GM18517 (cell line): Measurements from ENCODE around the gene NALCN.

Experiments
- ATAC-seq: cut with Tn5 transposase; IDR thresholded peaks from one replicate; pipeline ENCODE4 v1.9.1; 2021; ENCODE audit warnings: mild to moderate bottlenecking, moderate library complexity; ENCODE audit not compliant: unreplicated experiment

Gene NALCN

DNA sequence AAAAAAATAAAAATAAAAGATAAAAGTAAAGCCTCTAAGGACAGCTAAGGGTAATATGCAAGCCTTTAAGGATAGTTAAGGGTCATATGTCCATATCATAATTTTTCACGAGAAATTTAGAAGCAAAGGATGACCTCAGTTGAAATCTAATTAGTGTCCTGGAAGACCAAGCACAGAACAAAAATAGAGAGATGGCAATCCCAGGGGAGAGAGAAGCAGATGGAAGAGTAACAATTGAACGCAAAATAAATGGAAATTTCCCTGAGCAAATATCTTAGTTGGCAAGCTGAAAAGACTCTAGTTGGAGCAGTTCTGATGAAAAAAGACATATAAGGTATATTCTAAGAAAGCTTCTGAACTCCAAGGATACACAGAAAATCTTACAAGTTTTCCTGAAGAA is 275.4 kb downstream of the NALCN start:
- no peak for ATAC-seq

DNA sequence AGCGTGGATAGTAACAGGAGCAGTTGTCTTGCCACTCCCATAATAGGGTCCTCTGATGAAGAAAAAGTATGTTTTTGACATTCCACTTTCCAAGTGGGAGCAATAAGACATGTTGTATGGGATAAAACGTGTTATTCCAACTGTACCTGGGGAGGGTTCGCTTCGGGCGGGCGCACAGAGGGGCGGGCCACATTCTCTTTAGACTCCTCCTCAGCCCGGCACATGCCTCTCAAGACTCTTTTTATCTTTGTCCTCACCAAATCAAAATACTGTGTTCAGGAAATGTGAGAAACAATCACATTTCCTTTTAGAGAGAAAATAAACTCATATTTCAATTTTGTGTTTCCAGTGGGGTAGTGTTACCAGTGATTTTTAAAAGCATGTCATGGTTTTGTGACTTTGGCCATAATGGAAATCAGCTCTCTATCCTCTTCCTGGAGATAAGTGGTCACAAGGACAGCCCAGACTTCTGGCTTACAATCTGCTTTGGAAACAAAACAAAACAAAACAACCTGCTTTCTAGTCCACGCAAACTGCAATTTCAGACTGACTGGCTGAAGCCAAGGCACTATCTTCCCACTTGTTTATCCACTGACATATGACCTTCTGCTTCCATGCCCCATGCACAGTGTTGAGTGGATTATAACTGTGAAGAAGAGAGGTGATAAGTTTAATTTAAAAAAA is 276.1 kb downstream of the NALCN start:
- no peak for ATAC-seq

DNA sequence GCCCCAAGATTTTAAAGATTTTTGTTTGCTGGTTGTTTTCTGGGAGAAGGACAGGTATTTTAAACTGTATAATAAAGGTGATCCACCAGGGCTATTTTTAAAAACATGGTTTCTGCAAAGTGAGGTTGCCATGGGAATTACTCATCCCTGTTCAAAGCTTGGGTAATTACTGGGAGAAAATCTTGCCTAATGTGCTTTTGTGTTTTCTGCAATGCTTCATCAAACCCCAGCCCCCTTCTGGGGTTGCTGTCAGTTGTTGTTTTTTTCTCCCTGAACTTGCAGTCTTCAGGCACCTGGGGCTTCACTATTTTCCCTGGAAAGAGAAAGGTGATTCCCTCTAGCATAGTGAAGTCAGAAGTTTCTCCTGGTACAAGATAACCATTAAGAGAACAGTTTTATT is 277.2 kb downstream of the NALCN start:
- no peak for ATAC-seq

GRCh38 chr13:101127741-101128353 is 288.5 kb downstream of the NALCN start:
- ATAC-seq = peak; percentile 91

GRCh38 chr13:101123028-101123427 is 293.3 kb downstream of the NALCN start:
- no peak for ATAC-seq

- no peak for ATAC-seq
These were observed 294.7 kb downstream of the NALCN start for GRCh38 chr13:101121608-101122007.

DNA sequence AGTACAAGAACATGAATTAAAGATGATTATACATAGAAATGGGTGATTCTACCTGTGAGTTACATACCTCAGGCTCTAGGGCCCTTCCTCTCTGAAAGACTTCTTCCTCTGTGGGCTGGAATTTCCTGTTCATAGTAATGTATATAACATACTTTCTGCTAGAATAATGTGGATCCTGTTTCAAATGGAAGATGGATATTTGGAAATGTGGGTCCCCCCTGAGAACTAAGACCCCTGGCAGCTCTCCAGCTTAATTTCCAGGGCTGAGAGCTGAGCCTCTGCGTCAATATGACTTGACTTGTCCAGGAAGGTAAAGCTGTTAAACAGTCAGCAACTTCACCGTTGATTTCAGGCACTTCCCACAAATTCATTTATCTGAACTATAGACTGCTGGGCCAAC is 296.3 kb downstream of the NALCN start:
- no peak for ATAC-seq

GRCh38 chr13:101116826-101117225 is 299.5 kb downstream of the NALCN start:
- no peak for ATAC-seq

GRCh38 chr13:101116341-101116740 is 300.0 kb downstream of the NALCN start:
- ATAC-seq = no peak

GRCh38 chr13:101115762-101116171 is 300.5 kb downstream of the NALCN start:
- ATAC-seq = no peak

DNA sequence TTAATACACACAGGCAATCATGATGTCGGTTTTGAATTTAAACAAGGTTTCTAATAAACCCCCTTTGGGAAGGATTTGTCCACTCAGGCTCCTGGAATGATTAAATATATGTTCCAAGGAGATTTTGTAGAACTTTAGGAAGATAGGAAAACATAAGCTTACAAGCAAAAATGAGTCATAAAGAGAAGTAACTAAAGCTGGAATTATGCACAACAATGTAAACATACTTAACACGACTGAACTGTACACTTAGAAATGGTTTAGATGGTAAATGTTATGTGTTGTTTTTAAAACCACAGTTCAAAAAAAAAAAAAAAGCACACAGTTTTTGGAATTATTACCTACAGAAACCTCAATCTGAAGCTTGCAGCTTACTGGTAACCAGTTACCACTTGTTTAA is 304.4 kb downstream of the NALCN start:
- ATAC-seq = no peak

GRCh38 chr13:101109005-101109404 is 307.3 kb downstream of the NALCN start:
- no peak for ATAC-seq

DNA sequence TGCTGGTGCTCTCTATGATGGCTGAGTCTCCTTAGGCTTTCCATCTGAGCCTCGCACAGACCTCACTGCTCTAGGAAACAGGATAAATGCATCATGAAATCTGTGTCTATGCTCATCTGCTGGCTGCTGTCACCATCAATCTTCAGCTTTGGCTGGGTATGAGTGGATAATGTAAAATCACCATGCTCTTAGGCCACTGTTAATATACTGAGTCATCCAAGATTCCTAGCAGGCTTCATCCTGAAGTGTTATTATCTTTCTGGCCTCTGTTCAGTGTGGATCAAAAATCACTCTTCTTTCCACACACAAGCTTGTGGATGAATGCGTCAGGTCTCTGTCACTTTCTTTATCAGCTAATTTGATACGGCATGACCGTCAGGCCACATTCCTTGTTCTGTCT is 317.4 kb downstream of the NALCN start:
- ATAC-seq = no peak

DNA sequence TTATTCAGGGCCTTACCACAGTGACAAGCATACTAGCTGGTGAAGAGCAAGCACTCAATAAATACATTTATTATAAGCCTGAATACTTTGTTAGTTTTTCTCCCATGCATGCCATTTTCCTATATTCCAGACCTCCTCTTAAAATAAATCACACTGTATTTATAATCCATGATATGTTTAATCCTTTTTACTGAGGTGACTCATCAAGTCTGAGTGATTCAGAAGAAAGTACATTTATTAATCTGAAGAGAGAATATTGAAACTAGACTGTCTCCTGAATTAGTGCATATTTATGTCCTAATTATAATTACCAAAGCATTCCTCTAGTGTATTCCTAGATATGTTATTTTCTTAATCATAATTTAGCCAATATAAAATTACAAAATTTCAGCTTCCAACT is 323.3 kb downstream of the NALCN start:
- no peak for ATAC-seq

GRCh38 chr13:101090287-101090686 is 326.0 kb downstream of the NALCN start:
- ATAC-seq = no peak

DNA sequence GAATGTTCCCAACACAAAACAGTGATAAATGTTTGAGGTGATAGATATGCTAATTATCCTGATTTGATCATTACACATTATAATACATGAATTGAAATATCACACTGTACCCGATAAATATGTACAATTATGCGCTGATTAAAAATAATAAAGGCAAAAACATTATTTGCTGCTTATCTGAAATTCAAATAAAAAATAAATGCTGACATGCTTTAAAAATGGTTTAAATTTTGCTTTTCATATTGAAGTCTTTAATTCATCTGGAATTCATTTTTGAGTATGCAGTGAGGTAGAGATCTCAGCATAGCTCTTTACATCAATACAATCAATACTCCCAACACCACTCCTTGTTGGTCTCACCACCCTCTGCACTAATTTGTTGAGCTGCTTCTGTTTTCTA is 330.8 kb downstream of the NALCN start:
- no peak for ATAC-seq

GRCh38 chr13:101082441-101082840 is 333.9 kb downstream of the NALCN start:
- ATAC-seq = no peak

- no peak for ATAC-seq
These were observed 335.7 kb downstream of the NALCN start for GRCh38 chr13:101080616-101081015.

DNA sequence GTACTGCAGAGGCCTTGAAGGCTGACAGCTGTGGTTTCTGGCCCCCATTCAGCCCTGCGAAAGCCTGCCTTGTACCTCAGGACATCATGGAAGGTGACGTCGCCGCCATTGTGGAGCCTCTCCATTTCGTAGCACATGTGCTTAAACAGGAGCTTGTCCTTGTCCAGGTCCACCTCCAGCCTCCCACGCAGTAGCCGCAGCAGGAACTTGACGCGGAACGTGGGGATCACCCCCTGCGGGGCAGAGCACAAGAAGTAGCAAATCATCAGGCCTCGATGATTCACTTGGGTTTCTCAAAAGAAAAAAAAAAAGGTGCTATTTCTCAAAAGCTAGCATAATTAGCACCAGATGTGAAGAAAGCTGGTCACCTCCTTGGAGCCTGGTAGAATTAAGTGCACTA is 351.0 kb downstream of the NALCN start:
- no peak for ATAC-seq

DNA sequence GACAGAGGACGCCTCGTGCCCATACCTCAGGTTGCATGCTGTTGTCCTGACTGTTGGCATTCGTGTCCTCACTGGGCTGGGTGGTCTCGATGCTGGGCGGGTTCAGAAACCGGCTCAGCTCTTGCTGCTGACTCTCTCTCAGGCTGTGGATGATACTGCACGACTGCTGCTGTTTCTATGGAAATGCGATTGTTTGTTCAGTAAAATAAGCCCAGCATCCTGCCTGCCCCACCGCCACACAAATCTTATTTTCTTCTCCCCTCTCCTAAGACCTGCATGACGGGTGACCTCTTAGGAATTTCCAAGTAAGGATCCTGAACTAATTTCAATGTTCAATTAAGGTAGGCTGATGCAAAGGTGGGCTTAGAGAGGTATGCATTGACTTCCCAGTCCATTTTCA is 356.5 kb downstream of the NALCN start:
- ATAC-seq = no peak

DNA sequence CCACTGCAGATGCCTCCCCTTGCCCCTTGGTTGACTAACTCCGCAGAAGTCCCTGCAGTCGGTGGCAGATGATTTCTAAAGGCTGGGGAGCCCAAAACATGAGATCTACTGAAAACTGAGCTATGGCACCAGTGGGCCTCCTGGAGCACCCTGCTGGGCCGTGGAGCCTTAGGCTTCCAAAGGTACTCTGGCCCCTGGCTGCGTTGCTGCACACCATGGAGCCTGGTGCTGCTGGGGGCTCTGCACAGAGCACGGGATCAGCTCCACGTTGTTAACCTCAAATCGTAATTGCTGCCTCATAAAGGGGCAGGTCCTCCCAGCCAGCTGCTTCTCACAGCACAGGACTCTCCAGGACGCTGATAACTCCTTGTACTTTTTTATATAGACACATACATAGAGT is 357.5 kb downstream of the NALCN start:
- ATAC-seq = no peak

DNA sequence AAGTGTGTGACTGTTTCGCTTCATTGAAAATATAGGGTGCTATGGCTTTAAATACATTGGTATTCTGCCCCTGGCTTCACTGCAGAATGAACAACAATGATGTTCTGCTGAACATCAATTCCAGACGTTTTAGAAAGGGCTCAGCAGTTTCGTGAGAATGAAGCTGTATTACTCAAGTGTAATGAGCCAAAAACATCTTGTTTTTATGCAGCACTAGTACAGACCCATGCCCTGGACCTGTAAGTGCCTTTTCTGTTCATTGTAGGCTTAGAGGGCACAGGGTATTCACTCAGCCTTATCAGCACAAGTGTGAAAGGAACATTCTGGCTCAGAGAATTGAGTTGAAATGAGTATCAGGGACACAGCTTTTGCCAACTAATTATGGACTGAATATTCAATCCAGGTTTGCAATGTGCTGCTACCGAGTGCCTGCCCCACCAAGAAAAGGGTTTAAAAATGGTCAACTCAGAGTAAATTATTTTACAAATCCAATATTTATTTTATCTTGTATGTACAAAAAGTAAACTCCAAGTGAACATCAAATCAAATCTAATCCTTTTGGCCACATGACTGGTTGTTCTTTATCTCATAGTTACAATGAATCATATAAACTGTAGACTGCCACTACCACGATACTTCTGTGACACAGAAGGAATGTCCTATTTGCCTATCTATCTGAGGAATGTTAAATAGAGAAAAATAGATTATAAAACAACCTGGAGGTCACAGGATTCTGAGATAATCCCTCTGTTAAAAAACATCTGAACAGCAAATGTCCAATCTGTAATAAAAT is 362.8 kb downstream of the NALCN start:
- ATAC-seq = no peak
